ENCODE measurements around the gene KDM5B.

- TF ChIP-seq CTCF (IDR thresholded peaks at IDR 0.05) (no peak), RAD21 (IDR thresholded peaks at IDR 0.05; ENCODE audit: low read length) (no peak)
These were observed 119.1 kb downstream of the KDM5B start for GRCh38 chr1:202689082-202689481.
